ENCODE data around the gene LACTBL1. TPM values are rescaled to one million over a fixed set of nuclear protein-coding genes. Genes with fewer than 3 reads are reported as not detected.

Gene LACTBL1
- total and polyA plus RNA-seq, 2 experiments from 2014 or later = not detected

DNA sequence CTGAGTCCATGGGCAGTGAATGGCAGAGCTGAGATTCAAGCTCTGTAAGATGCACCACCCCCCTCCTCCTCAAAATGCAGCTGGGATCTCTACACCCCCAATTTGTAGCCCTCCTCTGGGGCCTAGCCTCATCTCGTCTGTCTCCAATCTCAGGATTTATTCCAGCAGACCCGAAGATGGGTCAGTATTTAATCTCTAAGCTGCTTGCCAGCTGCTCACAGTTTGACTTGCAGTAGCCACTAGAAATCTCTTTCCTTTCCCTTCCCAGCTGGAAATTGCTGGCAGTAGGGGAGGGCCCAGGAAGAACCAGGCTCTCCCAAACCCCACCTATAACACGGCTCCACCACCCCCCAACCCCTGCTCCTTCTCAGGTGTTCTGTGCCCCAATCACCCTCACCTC lies 1.5 kb downstream of the LACTBL1 start:
- H3K4me3 Mint-ChIP-seq = no peak overlapping the region
- peaks cover 4% of the 10 kb centered on the region for H3K27me3 Mint-ChIP-seq (ENCODE audit: insufficient read depth, low read depth, poor library complexity)
- no peak for ATAC-seq
- Histone ChIP-seq H2AFZ (peak overlapping the region; percentile 47; the same call in 1 of the 2 replicates), H3K4me1 (ENCODE audit: insufficient read depth) (no peaks in the 10 kb centered on the region), H3K9me2 (ENCODE audit: insufficient read depth) (no peaks in the 10 kb centered on the region), H3K27me3 (ENCODE audit: insufficient read depth) (no peaks in the 10 kb centered on the region), H3F3A (replicated peaks; ENCODE audit: low read depth) (no peaks in the 10 kb centered on the region), H3K36me3 (ENCODE audit: insufficient read depth) (no peaks in the 10 kb centered on the region), H4K20me1 (replicated peaks; ENCODE audit: insufficient read depth) (no peaks in the 10 kb centered on the region), H3K79me2 (replicated peaks; ENCODE audit: insufficient read depth) (no peaks in the 10 kb centered on the region), H3K4me3 (no peak overlapping the region), H3K4me2 (no peak overlapping the region), H3K27ac (ENCODE audit: low read depth) (no peak overlapping the region)
- TF ChIP-seq EZH2 (IDR thresholded peaks at IDR 0.05; ENCODE audit: low read depth, unreplicated experiment) (no peak), CREB1 (CRISPR knock-in tag; IDR thresholded peaks at IDR 0.05; ENCODE audit: low read depth) (no peak), NANOG (IDR thresholded peaks at IDR 0.05; ENCODE audit: borderline replicate concordance) (no peak)
- TF ChIP-seq, protein P1, sequence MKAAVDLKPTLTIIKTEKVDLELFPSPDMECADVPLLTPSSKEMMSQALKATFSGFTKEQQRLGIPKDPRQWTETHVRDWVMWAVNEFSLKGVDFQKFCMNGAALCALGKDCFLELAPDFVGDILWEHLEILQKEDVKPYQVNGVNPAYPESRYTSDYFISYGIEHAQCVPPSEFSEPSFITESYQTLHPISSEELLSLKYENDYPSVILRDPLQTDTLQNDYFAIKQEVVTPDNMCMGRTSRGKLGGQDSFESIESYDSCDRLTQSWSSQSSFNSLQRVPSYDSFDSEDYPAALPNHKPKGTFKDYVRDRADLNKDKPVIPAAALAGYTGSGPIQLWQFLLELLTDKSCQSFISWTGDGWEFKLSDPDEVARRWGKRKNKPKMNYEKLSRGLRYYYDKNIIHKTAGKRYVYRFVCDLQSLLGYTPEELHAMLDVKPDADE (IDR thresholded peaks at IDR 0.05) = no peak
- TF ChIP-seq, protein P2, sequence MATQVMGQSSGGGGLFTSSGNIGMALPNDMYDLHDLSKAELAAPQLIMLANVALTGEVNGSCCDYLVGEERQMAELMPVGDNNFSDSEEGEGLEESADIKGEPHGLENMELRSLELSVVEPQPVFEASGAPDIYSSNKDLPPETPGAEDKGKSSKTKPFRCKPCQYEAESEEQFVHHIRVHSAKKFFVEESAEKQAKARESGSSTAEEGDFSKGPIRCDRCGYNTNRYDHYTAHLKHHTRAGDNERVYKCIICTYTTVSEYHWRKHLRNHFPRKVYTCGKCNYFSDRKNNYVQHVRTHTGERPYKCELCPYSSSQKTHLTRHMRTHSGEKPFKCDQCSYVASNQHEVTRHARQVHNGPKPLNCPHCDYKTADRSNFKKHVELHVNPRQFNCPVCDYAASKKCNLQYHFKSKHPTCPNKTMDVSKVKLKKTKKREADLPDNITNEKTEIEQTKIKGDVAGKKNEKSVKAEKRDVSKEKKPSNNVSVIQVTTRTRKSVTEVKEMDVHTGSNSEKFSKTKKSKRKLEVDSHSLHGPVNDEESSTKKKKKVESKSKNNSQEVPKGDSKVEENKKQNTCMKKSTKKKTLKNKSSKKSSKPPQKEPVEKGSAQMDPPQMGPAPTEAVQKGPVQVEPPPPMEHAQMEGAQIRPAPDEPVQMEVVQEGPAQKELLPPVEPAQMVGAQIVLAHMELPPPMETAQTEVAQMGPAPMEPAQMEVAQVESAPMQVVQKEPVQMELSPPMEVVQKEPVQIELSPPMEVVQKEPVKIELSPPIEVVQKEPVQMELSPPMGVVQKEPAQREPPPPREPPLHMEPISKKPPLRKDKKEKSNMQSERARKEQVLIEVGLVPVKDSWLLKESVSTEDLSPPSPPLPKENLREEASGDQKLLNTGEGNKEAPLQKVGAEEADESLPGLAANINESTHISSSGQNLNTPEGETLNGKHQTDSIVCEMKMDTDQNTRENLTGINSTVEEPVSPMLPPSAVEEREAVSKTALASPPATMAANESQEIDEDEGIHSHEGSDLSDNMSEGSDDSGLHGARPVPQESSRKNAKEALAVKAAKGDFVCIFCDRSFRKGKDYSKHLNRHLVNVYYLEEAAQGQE (IDR thresholded peaks at IDR 0.05; ENCODE audit: unreplicated experiment) = no peak
- TF ChIP-seq, protein P3, sequence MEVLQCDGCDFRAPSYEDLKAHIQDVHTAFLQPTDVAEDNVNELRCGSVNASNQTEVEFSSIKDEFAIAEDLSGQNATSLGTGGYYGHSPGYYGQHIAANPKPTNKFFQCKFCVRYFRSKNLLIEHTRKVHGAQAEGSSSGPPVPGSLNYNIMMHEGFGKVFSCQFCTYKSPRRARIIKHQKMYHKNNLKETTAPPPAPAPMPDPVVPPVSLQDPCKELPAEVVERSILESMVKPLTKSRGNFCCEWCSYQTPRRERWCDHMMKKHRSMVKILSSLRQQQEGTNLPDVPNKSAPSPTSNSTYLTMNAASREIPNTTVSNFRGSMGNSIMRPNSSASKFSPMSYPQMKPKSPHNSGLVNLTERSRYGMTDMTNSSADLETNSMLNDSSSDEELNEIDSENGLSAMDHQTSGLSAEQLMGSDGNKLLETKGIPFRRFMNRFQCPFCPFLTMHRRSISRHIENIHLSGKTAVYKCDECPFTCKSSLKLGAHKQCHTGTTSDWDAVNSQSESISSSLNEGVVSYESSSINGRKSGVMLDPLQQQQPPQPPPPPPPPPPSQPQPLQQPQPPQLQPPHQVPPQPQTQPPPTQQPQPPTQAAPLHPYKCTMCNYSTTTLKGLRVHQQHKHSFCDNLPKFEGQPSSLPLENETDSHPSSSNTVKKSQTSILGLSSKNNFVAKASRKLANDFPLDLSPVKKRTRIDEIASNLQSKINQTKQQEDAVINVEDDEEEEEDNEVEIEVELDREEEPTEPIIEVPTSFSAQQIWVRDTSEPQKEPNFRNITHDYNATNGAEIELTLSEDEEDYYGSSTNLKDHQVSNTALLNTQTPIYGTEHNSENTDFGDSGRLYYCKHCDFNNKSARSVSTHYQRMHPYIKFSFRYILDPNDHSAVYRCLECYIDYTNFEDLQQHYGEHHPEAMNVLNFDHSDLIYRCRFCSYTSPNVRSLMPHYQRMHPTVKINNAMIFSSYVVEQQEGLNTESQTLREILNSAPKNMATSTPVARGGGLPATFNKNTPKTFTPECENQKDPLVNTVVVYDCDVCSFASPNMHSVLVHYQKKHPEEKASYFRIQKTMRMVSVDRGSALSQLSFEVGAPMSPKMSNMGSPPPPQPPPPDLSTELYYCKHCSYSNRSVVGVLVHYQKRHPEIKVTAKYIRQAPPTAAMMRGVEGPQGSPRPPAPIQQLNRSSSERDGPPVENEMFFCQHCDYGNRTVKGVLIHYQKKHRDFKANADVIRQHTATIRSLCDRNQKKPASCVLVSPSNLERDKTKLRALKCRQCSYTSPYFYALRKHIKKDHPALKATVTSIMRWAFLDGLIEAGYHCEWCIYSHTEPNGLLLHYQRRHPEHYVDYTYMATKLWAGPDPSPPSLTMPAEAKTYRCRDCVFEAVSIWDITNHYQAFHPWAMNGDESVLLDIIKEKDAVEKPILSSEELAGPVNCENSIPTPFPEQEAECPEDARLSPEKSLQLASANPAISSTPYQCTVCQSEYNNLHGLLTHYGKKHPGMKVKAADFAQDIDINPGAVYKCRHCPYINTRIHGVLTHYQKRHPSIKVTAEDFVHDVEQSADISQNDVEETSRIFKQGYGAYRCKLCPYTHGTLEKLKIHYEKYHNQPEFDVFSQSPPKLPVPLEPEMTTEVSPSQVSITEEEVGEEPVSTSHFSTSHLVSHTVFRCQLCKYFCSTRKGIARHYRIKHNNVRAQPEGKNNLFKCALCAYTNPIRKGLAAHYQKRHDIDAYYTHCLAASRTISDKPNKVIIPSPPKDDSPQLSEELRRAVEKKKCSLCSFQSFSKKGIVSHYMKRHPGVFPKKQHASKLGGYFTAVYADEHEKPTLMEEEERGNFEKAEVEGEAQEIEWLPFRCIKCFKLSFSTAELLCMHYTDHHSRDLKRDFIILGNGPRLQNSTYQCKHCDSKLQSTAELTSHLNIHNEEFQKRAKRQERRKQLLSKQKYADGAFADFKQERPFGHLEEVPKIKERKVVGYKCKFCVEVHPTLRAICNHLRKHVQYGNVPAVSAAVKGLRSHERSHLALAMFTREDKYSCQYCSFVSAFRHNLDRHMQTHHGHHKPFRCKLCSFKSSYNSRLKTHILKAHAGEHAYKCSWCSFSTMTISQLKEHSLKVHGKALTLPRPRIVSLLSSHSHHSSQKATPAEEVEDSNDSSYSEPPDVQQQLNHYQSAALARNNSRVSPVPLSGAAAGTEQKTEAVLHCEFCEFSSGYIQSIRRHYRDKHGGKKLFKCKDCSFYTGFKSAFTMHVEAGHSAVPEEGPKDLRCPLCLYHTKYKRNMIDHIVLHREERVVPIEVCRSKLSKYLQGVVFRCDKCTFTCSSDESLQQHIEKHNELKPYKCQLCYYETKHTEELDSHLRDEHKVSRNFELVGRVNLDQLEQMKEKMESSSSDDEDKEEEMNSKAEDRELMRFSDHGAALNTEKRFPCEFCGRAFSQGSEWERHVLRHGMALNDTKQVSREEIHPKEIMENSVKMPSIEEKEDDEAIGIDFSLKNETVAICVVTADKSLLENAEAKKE (CRISPR knock-in tag; IDR thresholded peaks at IDR 0.05) = no peak
- peaks cover 13% of the 10 kb centered on the region; the same call in 2 of the 3 replicates for H3K4me1 Mint-ChIP-seq
- peaks cover 3% of the 10 kb centered on the region; the same call in 1 of the 3 replicates for H3K9me3 Mint-ChIP-seq
- H3K36me3 Mint-ChIP-seq (ENCODE audit: low read depth) = no peaks in the 10 kb centered on the region
- DNase-seq (ENCODE audit: low spot score) = no peak
- H3K27ac Mint-ChIP-seq = no peak overlapping the region
